NCI-H345 treated with DMSO at 0.1 percent for 48 hours (cell line): ENCODE measurements around the gene AP5B1.

Experiments used
- DNase-seq: peaks from one replicate; lab custom pipeline; 2025; ENCODE audit not compliant: unreplicated experiment; lab: John Stamatoyannopoulos, UW

AP5B1 gene, protein sequence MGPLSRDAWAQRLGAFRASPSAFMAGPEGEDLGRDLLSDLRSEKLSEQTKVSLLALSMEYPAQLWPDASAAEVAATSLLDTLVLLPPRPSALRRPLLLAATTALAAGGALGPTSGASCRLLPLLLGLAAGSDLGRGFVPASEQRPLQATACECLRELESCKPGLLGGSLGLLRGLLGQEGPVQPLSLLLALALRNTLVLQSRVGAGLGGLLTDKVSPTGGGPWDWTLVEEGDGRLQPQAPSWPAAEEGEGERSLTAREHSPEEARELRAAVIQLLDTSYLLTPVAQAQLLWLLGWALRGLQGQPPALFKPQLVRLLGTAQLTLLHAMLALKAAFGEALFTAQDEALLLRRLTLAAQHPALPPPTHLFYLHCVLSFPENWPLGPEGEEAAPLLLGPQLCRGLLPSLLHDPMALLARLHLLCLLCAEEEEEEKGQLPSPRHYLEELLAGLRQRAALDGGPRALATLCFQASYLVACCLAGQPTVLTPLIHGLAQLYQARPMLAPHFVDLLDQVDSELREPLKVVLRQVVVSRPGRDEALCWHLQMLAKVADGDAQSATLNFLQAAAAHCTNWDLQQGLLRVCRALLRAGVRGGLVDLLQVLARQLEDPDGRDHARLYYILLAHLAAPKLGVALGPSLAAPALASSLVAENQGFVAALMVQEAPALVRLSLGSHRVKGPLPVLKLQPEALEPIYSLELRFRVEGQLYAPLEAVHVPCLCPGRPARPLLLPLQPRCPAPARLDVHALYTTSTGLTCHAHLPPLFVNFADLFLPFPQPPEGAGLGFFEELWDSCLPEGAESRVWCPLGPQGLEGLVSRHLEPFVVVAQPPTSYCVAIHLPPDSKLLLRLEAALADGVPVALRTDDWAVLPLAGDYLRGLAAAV

DNA sequence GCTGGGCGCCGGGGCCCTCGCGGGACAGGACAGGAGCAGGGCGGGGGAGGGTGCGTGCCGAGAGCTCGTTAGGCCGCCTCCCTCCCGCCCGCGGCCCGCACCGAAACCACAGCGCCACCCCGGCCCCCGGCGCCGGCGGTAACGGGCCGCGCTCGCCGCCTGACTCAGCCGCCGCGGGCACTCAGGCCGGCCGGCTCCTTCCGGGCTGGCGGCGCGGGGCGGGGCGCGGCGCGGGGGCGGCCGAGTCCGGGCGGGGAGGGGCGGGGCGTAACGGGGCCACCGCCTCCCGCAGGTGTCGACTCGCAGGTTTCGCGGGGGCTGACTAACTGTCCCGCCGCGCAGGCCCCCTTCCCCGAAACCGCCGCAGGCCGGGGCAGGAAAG is at the start of gene AP5B1:
AP5B1 (minus strand) TSS at position 207 of the 382 bp plus-strand sequence. CDS start 385 bp downstream, outside the sequence.
- no peak for DNase-seq

DNA sequence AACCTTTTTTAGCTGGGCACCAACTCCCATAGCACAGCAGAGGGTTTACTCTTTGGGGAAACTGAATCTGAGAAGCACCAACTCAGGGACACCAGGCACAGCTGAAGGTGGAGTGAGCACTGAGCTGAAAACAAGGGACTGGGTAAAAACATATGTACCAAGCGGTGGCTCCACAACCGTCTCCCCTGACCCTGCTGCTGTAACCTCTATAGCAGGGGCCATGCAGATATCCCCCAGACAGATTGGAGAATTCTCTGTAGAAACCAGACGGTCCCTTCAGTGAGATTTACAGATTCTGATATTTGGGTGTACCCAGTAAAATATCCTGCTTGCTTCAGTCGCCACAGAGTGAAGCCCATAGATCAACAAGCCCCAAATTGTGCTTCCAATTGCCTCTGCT is 48.7 kb upstream of the AP5B1 start:
- DNase-seq, result no peak

DNA sequence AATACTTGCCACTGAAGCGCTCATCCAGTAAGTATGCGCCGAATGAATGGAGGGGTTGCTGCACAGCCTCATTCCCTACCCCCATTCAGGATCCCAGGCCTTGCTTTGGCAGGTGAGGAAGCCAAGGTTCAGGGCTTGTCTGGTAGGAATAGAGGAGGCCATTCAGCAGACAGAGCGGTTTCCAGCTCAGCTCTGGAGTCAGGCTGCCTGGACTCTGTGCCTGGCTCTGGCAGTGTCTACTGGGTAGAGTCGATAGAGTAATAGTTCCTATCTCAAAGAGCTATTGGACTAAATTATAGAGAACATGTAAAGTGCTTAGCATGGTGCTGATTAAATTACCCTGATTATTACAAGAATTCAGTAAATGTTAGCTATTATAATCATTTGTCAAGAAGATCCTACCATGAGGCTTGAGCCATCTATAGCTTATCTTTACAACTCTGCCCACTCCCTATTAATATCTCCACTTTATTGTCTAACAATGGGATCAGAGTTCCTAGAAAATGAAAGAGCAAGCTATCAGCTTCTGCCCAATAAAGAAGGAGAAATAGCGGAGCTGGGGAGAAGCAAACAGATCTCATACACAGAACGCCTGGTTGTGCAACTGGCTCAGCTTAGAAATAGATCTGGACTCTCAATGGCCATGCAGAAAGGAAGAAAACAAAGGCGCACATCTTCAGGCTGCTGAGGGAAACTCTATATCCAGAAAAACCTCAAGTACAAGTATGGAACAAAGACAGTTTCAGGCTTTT is 46.4 kb upstream of the AP5B1 start:
- DNase-seq, result no peak

DNA sequence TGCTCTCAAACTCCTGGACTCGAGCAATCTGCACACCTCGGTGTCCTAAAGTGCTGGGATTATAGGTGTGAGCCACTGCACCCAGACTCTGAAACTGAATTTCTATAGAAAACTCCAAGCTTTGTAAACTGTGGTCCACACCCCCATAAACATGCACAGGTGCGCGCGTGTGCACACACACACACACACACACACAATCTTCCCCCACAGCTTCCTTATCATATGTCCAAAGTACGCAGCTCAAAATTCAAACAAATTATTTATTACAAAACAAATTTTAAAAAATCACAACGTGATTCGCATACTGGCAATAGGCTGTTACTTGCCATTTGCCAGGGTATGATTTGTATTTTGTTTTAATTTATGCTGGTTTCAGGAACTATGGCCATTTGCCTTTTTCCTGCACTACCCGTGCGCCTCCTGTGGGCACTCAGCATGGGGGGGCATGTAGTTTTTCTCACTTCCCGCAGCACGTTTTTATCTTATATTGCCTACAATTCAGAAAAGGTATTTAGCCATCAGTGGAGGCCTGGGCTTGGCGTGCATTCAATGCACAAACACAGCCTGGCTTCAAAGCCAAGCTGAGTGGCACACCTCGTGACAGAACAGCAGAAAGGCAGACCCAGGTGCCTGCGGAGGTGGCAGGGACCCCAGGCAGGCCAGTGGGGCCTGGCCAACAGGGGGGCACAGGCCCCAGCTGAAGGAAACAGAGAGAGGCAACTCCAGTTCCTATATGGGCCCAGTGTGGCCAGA is 42.2 kb upstream of the AP5B1 start:
- DNase-seq, result no peak

DNA sequence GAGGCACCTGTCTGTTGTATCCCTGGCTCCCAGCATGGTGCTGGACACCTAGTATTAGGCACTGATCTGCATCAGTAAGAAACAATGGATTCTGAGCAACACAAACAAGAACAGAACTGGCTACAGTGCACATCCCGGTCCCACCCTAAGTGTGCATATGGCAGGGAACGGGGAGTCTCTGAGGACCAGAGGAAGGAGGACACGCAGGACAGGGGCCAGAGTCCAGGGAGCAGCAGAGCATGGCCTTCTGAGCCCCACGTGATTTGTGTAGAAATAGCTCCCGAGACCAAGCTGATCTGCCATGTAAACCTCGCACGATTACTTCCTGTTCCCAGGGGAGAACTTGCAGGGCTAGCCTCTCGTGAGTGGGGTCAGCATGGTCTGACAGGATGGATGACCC is 40.3 kb upstream of the AP5B1 start:
- DNase-seq, result peak; percentile 83

DNA sequence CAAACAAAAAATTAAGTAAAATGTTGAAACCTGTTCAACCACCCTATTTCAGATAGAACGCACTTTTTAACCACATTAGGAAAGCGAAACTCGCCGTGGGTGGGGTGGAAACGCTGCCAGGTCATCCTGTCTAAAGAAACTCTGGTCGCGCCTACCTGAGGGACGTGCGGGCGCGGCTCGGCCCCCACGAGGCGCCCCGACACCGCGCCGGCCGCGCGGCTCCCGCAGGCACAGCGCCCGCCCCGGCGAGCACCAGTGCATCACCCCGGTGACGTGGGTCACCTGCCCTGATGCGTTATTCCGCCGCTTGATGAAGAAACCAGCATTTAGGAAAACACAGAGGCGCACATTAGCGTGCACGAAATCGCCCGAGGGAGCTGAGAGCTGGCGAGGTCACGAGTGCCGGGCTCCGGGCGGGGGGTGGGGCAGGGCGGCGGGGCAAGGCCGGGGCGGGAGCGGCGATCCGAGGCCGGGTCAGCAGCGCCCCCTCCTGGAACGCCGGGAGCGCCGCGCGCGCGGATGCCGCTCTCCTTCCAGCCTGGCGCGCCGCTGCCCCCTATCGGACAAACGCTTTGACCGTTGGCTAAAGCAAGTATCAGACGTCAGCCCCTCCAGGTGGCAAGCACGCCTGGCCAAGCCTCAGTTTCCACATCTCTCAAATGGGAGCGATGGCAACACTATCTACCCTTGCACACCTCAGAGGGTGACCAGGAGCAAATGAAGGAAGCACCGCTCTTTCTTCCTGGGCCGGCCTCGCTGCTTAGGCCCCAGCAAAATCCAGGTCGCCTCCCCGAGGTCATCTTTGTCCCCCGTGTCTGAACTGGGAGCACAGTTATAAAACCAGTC is 37.3 kb upstream of the AP5B1 start:
- DNase-seq, result peak; percentile 84

DNA sequence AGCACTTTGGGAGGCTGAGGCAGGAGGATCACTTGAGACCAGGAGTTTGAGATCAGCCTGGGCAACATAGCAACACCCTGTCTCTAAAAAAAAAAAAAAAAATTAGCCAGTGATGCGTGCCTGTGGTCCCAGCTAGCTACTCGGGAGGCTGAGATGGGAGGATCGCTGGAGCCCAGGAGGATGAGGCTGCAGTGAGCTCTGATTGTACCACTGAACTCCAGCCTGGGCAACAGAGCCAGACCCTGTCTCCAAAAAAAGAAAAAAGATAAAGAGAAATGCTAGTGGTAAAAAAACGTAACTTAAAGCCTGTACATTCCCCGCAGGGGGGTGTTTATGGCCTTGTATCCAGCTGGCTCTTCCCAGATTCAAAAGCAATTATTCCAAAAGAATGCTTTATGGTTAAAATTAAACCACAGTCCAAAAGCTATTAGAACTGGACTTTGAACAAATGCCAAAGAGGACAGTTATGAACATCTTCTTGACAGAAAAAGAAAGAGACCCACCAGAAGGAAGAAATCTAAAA is 36.6 kb upstream of the AP5B1 start:
- DNase-seq, result no peak

DNA sequence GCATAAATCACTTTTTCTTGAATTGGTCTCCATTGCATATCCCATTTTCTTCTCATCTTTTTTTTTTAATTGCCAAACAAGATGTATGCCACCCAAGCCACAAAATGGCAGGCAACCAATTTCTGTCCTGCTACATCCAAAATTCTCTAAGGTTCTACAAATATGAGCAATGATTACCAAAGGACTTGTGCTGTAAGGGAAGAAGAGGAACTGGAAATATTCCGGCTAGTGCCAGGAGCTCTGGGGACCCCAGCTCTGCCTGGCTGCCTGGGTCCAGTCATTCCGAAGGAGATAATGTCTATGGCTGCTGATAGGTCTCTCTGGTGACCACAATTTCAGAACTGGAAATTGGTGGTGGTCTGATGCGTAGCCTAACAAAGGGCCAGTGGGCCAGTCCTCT is 35.9 kb upstream of the AP5B1 start:
- no peak for DNase-seq

DNA sequence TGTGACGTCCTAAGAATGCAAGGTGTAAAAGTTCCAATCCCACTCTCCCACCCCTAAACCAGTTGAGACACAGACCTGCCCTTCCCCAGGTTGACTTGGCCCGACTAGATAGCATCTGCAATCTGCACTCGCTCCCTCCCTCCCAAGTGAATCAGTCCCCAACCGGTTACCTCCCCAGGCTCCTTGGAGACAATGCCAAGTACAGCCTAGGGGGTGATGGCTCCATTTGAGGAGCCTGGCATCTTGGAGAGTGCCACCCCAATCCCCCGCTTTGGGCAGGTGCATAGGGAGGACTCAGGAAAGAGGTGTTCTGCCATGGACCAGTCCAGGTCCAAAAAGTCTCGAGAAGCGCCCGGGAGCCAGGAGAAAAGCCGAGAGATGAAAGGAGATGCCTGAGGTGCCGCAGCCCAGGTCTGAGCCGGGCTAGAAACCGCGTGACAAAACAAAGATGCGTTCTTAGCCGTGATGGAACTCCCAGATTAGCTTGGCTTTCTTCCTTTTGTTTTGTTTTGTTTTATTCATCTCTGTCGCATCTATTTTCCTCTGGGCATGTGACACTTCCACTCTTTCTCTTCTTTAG is 34.3 kb upstream of the AP5B1 start:
- no peak for DNase-seq

DNA sequence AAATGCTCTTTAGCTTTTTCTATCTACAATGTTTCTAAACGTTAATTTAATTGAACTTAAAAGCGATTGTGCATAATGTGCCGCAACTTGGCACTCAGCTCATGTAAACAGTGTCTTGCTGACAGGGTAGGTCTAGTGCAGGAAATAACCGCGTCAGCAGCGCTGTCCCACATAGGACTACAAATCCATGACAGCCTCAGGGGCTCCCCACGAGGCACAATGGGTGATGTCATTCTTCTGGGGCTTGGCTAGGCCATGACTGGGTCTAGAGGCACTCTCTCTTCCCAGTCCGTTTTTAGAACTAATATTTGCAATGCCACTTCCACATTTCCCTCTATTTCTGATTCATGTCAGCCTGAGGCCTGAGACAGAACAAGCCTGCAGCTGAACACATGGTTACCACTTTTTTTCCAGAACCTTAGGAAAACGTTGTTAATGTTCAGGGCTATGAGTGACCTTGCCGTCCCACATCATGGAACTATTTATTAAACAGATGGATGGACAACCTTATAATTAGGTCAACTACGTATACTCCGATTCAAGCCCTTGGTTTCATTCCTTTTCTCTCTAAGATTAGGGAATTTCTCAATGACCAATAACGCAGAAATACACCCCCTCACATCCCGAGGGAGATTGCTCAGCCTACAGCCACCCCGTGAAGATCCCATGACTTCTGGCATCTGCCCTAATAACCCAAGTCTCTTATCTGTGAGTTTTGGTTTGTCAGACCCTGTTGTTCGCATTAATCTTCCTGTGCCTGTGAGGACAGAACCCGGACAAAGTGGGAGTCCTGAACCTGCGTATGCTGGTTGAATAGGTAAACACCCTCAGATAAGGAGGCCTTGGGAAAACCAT is 33.6 kb upstream of the AP5B1 start:
- DNase-seq, result no peak

DNA sequence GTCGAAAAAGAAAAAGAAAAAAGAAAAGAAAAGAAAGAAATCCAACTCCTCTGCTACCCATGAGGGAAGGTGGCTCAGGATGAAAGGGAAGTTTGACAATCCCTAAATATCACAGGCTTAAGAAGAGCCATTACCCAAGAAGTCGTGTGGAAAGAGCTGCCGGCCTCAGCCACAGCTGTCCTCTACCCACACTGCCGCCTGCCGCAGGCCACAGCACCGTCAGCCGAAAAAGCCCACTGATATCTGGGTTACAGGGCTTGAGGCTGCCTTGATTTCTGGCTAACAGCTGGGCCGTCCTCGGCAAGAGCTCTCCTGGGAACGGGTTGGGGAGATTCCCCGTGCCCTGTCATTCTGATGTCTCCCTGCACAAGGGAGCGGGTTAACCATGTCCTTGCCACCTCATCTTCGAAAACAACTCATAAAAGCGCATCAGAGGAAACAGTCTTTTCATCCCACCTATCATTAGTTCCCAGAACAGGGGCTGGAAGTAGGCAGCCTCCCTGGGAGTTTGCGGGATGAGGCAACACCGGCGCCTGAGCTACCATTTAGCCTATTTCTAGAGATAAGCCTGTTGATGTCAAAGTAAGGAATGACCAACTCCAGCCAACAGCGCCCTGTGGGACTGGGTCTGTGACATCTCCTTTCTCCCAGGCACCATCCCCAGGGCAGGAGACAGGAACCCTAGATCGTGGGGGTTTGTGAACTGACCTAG is 31.1 kb upstream of the AP5B1 start:
- no peak for DNase-seq

DNA sequence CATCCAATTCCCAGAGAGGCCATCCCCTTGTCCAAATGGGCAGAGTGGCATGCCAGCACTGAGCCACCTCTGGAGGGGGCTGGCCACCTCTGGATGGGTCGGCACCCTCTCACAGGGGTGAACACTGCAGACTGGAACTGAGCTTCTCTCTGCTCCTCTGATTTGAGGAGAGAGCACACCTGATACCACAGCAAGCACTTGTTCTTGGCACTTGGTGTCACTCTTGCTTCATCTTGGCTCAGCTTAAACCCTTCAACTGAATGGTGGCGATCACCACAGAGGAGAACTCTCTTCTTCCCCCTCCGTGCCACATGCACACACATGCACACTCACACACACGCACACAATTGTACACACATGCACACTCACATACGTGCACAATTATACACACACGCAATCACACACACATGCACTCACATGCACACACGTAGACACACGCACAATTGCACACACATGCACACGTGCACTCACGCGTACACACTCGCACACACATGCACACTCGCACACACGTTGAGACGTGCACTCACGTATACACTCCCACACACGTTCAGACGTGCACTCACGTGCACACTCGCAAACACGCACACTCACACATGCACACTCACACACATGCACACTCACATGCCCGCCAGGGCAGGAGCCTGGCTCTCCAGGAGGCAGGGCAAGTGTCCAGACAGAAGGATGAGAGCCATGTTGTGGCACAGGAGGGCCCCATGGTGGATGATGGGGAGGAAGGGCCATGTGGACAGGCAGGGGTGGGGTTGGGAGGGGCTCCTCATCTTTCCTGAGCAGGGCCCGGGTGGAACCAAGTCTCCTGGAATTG is 29.5 kb upstream of the AP5B1 start:
- no peak for DNase-seq

DNA sequence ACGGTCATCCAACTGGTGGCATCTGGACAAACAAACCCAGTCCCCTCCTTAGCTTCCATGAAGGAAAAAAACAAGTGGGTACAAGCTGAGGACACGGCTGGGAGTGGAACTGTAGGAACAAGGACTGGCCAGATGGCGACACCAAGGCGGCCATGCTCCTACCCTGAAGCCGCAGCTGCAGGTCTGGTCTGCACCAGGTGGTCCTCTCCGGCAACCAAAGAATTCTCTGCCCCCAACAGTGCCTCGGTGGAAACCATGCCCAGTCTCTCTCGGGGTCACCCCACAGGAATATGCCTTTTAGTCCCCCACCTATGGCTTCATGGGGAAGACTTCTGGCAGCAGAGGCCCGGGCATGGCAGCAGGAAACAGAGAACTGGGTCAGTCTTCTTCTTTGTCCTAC is 28.7 kb upstream of the AP5B1 start:
- no peak for DNase-seq

DNA sequence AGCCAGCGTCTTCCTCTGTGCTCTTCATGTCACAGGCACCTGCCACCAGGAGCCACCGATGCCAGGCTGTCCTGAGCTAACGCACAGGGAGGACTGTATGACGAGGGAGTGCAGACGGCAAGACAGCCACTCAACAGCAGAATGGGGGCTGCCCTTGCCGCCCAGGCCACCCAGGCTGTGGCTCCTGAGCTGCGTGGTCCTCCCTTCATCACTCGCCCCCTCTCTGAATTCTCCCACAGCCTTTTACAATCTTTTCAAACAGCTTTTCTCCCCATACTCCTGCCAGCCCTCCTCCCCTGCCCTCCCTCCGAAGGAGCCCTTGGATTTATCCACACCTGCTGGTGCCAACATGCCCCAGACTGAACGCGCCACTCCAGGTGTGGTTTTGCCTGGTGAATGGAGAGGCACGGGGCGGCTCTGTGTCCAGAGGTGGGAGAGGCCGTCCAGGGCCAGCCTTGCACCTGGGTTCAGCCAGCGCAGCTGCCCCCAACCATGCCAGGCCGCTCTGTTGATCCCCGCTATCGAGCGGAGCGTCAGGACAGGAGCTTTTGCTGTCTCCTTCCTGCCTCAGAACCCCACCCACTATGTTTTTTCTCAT is 28.1 kb upstream of the AP5B1 start:
- DNase-seq, result no peak

DNA sequence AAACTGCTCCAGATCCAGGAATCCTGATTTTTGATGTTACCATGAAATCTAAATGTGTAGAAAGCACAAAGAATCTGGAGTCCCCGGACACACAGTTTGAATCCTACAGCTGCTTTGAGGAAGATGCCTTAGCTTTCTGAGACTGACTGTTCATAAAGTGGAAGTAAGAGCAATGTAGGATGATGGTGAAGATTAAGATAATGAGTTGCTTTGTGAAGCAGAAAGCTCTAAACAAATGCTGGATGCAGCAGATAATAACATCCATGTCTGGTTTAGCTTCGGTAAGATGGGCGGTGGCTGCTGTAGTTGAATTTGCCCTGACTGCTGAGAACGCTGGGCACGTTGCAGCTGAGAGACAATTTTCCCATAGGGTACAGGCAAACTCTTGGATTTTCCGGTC is 26.2 kb upstream of the AP5B1 start:
- no peak for DNase-seq

DNA sequence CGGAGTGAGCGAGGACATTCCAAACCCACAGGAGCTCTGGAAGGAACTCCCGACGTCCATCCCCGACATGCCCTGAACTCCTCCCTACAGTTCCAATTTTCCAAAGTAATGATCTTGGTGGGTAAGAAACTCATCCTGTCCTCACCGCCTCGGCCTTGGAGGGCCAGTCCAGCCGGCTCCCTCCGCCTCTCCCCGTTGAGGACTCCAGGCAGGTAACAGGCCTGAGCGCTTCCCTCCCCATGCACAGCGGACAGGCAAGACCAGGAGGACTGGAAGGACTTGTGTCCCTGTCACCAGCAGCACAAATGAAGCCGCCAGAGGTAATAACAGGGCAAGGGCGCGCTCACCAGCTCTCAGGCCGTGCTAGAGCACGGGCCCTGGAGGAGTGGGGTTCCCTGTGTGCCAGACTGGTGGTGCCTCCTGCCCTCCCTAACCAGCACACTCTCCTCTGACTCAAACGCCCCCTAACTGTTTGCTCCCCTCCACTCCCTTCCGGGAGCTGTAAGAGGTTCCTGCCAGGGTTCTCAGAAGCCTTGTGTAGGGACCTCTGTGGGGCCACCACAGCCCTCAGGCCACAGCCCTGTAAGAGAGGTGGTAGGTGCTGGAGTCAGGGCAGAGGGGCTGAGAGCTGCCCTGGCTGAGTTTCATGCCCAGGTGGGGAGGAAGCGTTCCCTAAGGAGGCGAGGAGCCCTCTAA is 23.2 kb upstream of the AP5B1 start:
- DNase-seq, result no peak
